ENCODE results near the gene AQP4.

The AQP4 gene

DNA sequence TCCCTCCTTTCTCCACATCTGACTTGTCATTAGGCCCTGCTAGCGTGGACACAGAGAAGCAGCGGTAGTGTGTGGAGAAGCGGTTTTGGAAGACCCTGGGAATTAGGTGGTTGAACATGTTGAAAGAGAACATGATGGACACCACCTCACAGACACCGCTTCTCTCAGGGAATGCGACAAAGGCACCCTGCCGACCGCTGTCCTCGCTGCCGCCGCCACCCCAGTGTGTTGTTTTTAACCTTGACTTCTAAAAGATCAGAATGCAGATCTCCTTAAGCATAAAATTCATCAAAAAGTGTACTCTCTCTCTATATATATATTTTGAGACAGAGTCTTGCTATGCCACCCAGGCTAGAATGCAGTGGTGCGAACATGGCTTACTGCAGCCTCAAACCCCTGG, 33.2 kb downstream of the AQP4 start:
- no peak for DNase-seq

DNA sequence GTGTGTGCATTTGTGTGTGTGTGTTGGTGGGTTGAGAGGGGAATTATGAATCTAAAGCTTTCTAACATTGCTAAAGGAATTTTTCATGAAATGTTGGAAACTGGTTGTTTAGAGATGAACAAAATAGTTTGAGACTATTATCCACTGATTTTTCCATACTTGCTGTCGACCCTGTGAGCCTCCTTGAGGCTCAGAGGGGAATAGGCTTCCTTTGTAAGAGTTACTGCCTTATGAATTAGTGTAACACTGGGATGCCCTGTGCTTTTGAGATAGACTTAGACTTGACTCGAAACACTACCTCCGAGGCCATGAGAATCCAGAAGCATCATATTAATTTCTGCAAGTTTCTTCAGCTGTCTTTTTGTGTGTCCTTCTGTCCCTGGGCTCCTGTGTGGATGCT, 37.9 kb downstream of the AQP4 start:
- DNase-seq, result no peak

DNA sequence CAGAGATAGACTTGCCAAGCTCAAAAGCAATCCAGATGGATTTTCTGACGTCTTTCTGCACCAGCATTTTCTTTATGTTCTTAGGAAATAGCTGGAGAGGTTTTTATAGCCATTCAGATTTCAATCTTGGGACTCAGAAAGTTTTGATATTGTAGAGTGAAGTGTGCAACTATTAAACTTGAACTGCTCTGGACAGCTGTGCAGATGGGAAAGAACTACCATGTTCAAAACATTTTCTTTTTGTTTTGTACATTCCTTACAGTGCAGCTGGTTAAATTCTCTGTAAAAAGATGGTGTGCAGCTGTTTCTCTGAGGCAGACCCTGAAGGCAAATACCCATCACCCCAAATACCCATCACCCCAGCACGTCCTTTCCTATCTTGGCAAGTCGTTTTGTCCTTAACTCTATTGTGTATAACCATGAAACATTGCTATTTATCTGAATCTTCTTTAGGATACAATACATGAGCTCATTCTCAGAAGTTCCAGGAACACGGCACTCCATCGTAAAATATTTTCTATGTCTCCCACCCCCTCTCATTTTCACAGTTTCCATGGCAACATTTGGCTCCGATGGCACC, 38.8 kb downstream of the AQP4 start:
- no peak for DNase-seq

DNA sequence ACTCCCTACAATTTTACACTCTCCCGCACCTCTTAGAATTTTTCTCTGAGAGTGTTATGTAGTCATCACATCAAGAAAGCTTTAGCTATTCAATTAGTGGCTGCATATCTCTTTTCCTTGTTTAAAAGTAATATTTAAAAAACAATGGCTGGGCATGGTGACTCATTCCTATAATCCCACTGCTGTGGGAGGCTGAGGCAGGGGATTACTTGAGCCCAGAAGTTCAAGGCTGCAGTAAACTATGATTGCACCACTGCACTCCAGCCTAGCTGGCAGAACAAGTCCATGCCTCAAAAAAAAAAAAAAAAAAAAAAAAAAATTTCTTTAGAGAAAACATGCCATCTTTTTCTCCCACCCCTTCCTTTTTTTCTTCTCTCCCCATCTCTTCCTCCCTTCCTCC, 44.3 kb downstream of the AQP4 start:
- DNase-seq, result no peak

DNA sequence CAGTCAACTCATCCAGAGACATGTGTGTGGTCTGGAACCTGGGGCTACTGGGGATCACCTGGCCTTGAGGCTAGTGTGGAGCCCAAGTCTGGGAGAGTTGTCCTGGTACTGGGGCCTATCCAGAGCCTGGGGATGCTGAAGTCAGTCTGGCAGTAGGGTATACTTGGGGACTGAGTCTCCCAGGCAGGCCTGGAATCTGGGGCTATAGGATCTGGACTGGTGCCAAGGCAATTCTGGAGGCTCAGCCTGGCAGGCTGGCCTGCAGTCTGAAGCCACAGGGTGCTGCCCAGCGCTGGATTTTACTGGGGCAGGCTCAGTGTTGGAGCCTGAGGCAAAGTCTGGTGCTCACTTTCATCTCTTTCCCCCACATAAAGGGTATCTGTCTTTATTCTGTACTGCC, 46.5 kb downstream of the AQP4 start:
- DNase-seq, result no peak

DNA sequence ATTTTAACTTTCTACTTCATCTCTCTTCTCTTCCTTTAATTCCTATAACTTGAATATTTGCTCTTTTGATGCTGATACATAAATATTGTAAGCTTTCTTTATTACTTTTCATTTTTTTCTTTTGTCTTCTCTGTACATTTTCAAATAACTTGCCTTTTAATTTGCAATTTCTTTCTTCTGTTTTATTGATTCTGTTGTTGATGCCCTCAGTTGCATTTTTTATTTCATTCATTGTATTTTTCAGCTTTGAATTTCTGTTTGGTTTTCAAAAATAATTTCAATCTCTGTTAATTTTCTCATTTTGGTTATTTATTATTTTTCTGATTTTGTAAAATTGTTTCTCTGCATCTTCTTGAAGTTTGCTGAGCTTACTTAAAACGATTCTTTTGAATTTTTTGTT, 47.0 kb downstream of the AQP4 start:
- no peak for DNase-seq

DNA sequence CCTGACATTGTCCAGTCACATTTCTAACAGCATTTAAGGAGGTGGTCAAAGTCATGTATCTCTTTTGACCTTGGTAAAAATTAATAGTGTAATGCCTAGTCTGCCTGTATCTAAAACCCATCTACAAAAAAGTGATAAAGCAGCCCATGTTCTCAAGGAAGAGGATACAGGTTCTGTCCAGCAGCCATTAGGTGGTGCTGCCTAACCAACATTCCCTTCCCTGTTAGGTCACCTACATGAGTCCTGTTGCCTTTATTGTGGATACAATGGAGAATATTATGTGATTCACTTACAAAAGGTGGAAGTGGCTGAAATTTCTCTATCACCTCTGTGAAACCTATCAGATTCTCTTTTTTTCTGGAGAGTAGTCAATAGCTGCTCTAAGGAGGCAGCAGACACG, 52.5 kb downstream of the AQP4 start:
- peak; percentile 18 for DNase-seq

DNA sequence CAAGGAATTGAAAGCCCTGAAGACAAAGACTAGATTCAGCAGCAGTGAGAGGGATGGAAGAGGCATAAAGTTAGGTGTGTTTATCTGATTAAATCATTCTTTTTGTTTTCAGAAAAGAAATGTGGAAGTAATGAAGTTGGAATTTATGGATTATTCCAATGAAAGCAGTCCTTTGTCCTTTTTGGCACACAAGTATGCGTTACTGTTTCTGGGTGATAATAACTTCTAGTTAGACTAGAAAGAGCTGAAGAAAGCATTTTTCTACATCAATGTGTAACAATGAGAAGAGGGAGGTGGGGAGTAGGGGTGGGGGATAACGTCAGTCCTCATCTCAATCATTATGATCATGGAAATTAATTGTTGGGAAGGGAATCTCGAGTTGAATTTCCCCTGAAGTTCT, 53.0 kb downstream of the AQP4 start:
- DNase-seq, result no peak

DNA sequence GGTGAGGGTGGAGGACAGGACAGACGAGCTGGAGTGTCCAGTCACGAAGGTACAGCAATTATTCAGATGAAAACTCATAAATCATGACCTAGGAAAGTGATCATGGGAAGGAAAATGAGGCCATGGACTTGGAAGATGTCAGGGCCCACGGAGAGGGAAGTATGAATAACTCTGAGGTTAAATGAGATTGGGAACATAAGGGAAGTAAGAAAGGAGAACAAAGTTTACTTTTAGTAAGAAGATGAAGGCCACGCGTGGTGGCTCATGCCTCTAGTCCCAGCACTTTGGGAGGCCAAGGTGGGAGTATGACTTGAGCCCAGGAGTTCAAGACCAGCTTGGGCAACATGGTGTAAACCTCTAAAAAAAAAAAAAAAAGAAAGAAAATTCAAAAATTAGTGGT, 56.2 kb downstream of the AQP4 start:
- DNase-seq, result no peak

DNA sequence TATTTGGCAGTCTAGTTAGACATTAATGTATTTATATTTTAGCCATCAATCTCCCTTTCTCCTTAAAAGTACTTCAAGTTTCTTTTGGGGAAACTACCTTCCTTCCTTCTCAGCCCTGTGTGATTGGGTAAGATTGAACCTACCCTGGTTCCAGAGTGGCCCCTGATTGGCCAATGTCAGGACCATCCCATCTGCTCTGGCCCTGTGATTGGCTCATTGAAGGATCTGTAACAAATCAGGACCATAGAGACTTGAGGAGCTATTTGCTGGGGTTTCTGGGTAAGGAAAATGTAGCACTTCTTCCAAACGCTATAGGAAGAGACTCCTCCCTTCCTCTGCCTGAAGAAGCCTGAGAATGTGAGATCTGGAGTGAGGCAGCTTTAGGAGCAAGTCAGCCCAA, 59.3 kb downstream of the AQP4 start:
- no peak for DNase-seq

DNA sequence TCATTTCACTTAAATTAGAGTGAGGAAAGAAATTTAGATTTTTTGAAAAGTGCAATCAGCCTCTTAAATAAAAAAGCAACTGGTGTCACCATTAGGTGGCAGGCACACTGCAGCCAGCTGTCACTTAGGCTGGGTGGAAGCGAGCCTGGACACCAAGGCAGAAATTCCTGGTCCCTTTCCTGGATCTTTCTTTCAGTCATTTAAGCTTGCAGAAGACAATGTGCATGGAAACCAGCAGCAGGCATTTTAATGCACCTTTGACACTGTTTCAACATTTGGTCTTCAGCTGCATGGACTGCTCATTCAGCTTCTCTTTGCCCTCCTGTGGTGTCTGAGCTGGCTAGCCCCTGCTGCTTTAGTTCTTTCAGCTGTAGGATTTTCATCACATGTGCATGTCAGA, 61.0 kb downstream of the AQP4 start:
- DNase-seq, result no peak

DNA sequence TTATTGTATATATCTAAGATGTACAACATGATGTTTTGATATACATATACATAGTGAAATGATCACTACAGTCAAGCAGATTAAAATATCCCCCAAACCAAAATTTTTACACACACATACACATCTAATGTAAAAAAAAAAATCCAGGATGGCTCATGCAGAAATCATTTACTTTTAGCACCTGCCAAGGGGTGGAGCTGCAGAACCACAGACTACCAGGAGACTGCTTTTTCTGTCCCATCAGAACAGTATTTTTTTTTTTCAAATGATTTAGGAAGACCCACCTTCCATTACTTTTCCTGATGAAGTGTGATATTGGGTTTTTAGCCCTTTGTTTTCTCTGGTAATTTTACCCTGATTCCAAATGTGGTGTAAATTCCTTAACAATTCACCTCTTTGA, 61.9 kb downstream of the AQP4 start:
- DNase-seq, result no peak

DNA sequence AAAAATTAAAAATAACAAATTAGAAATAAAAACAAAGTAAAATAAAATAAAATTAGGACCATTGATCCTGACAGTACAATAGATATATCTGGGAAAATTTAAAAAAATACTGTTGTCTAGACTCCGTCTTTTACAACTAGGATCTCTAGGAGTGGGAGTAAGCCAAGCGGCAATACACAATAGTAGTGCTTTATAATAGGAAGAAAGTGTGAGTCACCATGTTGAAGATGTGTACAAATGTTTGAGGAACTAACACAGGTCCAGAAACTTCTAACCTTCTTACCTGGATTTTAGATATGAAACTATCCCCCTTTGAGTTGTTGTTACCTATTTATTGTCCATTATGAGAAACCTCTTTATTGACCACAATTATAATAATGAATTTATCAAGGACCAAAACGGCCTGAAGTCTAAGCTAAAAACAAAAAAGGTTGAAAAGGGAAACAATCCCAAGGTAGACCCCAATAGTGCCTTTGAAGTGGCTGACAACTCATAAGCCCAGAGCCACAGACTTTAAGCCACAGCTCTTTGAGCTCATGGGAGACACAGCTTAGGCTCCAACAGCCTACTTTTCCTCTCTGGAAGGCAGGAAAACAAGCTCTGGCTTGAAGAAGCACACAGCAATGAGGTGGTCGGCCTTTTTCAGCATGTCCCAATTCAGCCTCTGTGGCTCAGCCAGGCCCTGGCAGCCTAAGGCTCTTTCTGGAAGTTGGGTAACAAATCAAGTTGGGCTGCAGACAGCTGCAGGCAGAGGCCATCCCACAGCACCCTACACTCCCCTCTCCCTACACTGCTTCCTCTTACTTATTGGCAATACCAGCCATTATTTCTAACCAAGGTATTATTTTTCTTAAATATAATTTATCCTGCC, 62.9 kb downstream of the AQP4 start:
- DNase-seq, result no peak

Measured in GF-D8 (cell line).